HEK293 (cell line): Measurements from ENCODE around the gene ACTR8.

ENCODE experiments used
- CTCF ChIP-seq: fragments of 450-650 bp; formaldehyde crosslinking; IDR thresholded peaks from 2 replicates; pipeline ENCODE4 v1.5.1; 2016; ENCODE audit warnings: missing biosample characterization, missing genetic modification characterization
- KLF8 ChIP-seq: fragments of 450-650 bp; formaldehyde crosslinking; IDR thresholded peaks from 2 replicates; pipeline ENCODE4 v1.5.1; 2016; ENCODE audit warnings: missing biosample characterization, missing genetic modification characterization
- TCF7L2 ChIP-seq: IDR thresholded peaks from 2 replicates; pipeline ENCODE4 v1.6.1; 2011; ENCODE audit warnings: low read depth, mild to moderate bottlenecking, inconsistent platforms, low read length, moderate library complexity, borderline replicate concordance
- YY1 ChIP-seq: fragments of 450-650 bp; formaldehyde crosslinking; IDR thresholded peaks from 2 replicates; pipeline ENCODE4 v1.5.1; 2018; ENCODE audit warnings: missing biosample characterization, missing genetic modification characterization
- ZFP41 ChIP-seq: fragments of 450-650 bp; formaldehyde crosslinking; IDR thresholded peaks from 2 replicates; pipeline ENCODE4 v1.5.1; 2016; ENCODE audit warnings: missing biosample characterization, missing genetic modification characterization, borderline replicate concordance
- ZNF501 ChIP-seq: fragments of 450-650 bp; formaldehyde crosslinking; IDR thresholded peaks from 2 replicates; pipeline ENCODE4 v1.5.1; 2016; ENCODE audit warnings: missing biosample characterization, missing genetic modification characterization
- ZNF785 ChIP-seq: fragments of 450-650 bp; formaldehyde crosslinking; IDR thresholded peaks from 2 replicates; pipeline ENCODE4 v1.5.1; 2016; ENCODE audit warnings: missing biosample characterization, missing genetic modification characterization

GRCh38 chr3:53820756-53821580, 61.0 kb downstream of the ACTR8 start:
- TF ChIP-seq CTCF (tag by site-specific recombination) (no peak), TCF7L2 (no peak), KLF8 (tag by site-specific recombination) (no peak), ZNF501 (no peak), ZFP41 (tag by site-specific recombination) (no peak), ZNF785 (tag by site-specific recombination) (no peak), YY1 (tag by site-specific recombination) (no peak)
